Measurements from ENCODE around the gene OR1I1.

OR1I1 gene

DNA sequence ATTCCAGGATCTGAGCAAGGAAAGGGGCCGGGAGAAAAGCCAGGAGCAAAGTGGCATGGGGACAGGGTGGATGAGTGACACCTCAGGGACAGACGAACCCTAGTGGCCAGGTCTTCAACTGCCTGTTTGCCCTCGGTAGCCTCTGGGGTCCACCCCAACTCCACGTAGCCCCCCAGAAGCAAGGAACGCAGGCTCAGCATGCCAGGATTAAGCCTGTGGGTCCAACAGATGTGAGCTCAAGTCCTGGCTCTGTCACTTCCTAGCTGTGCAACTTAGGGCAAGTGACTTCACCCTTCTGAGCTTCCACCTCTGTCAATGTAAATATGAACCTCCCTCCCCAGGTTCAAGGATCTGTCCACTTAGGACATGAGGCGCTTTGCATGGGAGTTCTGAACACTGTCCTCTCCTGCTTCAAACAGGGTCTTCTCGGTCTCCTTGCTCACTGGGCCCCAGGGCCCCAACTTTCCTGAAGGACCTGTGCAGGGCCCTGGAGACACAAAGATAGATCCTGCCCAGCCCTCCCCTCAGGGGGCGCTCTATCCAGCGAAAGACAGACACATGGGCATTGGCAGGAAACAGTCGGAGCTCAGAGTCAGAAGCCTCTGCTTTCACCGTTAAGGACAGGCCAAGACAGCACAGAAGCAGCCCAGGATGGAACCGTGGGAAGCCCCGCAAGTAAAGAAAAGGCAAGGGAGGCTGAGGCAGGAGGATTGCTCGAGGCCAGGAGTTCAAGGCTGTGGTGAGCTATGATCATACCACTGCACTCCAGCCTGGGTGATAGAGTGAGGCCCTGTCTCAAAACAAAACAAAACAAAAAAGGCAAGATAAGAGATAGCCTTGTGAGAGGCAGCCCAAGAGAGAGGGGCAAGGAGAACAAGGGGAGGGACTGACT is 38.4 kb downstream of the OR1I1 start:
- DNase-seq = no peak

GRCh38 chr19:15122331-15123030 is 40.5 kb downstream of the OR1I1 start:
- DNase-seq = no peak

- DNase-seq = no peak
Observed at GRCh38 chr19:15123031-15123890, 41.2 kb downstream of the OR1I1 start.

GRCh38 chr19:15123900-15124299 is 41.9 kb downstream of the OR1I1 start:
- peak; percentile 39 for DNase-seq

DNA sequence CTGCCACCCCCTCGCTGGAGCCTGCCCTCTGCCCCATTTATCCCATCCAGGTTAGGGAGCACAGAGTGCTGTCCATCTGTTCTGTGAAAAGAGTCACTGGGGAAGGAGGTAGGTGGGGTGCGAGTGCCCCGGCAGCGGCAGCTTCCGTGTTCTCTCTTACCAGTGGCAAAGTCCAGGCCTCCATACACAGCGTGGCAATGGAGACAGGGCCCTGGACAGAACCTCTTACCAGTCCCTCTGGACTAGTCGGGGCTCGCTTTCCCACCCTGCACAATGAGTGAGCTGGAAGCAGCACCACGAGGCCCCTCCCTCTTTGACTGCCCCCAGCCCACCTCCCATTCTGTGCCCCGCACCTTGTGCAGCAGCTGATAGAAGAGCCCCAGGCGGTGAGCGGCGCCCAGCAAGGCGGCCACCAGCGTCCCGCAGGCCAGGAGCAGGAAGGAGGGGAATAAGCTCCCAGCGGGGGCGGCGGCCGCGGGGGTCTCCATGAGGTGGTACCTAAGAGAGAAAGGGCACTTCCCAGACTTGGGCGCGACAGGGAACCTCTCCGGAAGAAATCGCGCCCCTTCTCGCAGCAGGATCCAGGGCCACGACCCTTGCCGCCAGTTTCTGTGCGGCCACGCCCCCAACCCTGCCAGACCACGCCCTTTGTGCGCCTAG is 42.7 kb downstream of the OR1I1 start:
- DNase-seq = no peak

DNA sequence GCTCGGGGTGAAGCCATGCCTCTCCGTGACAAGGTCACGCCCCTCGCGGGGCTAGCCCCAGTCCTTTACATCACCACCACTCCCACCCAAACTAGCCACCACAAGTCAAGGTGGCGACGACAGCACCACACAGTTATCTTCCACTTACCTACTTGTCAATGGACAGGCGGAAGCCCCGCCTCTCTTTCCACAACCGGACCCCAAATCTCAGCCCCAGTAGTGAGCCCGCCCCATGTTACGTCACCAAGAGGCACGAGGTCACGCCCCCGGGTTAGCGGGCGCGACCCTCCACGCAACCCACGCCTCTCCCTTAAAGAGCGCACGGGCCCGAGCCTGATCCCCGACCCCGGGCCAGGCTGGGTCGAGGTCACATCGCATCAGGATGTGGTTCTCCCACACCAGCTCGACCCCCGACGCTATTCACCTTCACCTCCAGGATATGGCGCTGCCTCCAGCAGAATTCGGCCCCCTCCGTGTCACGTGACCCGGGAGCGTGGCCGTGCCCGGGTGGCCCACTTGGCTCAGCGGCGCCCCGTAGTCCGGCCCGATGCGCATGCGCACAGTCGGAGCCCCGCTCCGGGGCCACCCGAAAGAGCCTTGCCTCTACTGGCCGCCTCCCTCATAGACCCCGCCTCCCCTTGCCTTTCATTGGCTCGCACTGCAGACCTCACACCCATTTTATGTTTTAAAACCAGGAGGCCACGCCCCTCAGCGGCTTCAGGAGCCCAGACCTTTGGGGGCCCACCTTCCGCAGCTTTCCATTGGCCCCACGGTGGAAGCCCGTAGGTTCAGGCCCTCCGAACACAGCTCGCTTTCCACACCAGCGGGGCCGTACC is 43.4 kb downstream of the OR1I1 start:
- peak; percentile 96 for DNase-seq

DNA sequence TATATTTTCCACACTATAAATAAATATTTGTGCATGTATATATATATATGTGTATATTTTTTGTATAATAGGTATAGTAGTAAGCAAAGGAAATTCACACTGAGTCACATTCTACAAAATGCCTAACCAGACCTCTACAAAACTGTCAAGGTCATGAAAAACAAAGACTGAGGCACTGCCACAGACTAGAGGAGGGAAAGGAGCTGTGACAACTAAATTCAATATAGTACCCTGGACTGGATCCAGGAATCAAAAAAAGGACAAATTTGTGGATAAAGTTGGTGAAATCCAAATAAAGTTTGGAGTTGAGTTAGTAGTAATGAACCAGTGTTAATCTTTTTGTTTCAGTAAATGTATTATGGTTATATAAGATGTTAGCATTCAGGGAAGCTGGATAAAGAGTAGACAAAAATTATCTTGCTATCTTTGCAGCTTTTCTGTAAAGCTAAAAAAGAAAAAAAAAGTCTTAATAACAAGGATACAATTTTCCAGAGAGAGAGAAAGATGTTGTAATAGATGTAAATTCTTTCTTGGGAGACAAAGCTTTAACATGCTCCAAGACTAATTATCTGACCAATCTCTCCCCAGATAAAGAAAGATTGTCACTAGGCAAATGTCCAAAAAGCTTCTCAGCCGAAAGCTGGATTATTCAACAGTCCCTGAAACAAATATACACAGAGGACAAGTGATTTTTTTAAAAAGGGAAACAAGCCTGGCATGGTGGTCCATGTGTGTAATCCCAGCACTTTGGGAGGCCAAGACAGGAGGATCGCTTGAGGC is 44.3 kb downstream of the OR1I1 start:
- DNase-seq = no peak

DNA sequence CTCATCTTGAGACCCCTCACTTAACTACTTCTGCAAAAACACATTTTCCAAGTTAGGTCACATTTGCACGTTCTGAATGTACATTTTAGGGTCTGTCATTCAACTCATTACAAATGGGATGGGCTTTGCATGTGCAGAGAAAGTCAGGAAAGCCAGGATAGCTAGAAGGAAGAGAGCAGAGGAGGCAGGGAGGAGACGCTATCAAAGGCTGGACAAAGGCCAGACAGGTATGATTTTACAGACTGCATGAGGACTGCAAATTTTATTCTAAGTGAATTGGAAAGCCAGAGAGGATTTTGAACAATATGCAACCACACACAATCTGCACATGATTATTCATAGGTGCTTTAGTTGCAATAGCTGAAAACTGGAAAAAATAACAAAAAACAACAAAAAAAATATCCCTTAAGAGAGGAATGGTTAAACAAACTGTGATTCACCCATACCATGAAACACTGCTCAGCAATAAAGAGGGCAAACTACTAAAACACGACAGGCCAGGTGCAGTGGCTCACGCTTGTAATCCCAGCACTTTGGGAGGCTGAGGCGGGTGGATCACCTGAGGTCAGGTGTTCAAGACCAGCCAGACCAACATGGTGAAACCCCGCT is 46.3 kb downstream of the OR1I1 start:
- no peak for DNase-seq

DNA sequence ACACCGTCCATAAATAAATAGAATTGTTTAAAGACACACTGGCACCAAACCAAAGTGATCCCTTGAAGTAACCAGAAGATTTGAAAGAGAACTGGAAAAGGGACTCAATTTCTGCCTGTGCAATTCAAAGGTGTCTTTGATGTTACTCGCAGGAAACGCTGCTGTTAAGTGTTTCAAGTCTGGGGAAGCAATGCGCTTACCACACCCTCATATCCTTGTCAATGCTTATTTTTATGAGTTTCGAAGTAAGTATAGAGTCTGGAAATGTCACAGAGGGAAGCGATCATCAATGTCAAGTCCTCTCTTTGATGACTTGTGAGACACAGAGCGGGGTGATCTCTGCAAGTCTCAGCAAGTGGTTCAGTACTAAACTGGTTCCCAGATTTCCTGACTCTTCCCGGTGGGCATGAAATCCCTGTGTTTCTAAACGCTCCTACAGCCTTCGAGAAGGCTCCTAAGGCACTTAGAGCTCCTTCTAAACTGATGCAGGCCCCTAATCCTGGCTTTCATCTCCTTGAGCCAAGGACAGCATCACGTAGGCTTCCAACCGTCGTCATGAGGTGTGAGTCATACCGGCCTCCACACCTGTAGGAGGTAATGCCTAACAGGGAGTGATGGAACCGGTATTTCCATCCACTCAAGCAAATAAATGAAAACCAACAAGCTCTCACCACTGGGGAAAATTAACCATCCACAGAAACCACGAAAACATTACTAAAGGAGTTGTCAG is 48.0 kb downstream of the OR1I1 start:
- DNase-seq = peak; percentile 44

- no peak for DNase-seq
Observed at GRCh38 chr19:15136234-15136954, 54.4 kb downstream of the OR1I1 start.

- no peak for DNase-seq
Observed at GRCh38 chr19:15137777-15138176, 55.8 kb downstream of the OR1I1 start.

GRCh38 chr19:15138427-15138826 is 56.4 kb downstream of the OR1I1 start:
- DNase-seq = no peak

- no peak for DNase-seq
Observed at GRCh38 chr19:15141143-15141542, 59.1 kb downstream of the OR1I1 start.

- DNase-seq = no peak
Observed at GRCh38 chr19:15142313-15142712, 60.3 kb downstream of the OR1I1 start.

Measured in DMS79 treated with DMSO at 0.1 percent for 48 hours (cell line).